ENCODE results near the gene CYP4F12.

CYP4F12 gene

DNA sequence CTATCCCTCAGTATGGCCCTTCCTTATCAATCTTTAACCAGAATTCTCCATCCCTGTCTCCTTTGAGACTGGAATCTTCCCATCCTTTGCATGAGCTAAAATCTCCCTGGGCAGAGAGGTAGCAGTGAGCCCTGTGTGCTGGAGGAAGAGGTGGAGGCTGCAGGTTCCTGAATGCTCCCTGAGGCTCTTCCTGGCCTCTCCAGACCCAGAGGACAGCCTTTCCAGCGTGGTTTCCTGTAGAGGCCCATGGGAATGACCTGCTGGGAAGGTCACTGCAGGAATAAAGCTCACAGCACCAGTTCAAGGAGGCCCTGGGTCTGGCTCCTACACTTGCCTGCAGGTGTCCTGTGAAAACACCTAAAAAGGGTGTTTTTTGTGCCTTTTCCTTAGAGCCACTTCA, 59.5 kb downstream of the CYP4F12 start:
- no peak overlapping the region for H3K4me3 ChIP-seq (ENCODE audit: low read length)
- TF ChIP-seq CTCF (conservative IDR thresholded peaks at IDR 0.05; ENCODE audit: low read length): no peak
- no peak for DNase-seq (ENCODE audit: low read depth)

- H3K4me3 ChIP-seq (ENCODE audit: low read length): no peak overlapping the region
- TF ChIP-seq CTCF (conservative IDR thresholded peaks at IDR 0.05; ENCODE audit: low read length): no peak
- no peak for DNase-seq (ENCODE audit: low read depth)
Observed at GRCh38 chr19:15733895-15734294, 61.0 kb downstream of the CYP4F12 start.

- DNase-seq (ENCODE audit: low read depth): no peak
- no peak within 1 kb of the TSS for H3K4me3 ChIP-seq (ENCODE audit: low read length)
- no peak for TF ChIP-seq CTCF (conservative IDR thresholded peaks at IDR 0.05; ENCODE audit: low read length)
Observed at GRCh38 chr19:15737722-15738121, 64.8 kb downstream of the CYP4F12 start, which contains the start of gene OR10H3. TSS of gene OR10H3 (plus strand) at chr19:15737985. CDS start at chr19:15741393, 3,408 bp downstream.

DNA sequence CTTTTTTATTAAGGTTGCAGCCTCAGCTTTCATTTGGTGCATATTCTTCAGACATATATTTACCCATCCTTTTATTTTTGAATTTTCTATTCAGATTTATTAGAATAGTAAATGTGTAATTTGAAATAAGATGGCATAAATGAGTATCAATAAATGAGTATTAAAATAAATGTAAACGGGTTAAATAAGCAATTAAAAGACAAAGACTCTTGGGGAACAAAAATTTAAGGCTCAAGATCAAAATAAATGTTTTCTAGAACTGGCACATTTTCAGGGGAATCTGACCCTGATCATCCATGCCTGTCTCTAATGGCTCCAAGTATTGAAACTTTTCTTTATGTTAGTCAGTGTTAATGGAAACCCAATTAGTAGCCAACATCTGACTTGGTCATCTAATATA, 67.9 kb downstream of the CYP4F12 start:
- DNase-seq (ENCODE audit: low read depth): no peak
- no peak for TF ChIP-seq CTCF (conservative IDR thresholded peaks at IDR 0.05; ENCODE audit: low read length)
- no peak overlapping the region for H3K4me3 ChIP-seq (ENCODE audit: low read length)

Measured in AG10803 (cell line).